Measurements from ENCODE around the gene TRABD2B. TPM values are rescaled to one million over a fixed set of nuclear protein-coding genes. Genes with fewer than 3 reads are reported as not detected.

Gene TRABD2B
- total and polyA plus RNA-seq, 2 of the 13 experiments (the other 11 are each of a cell fraction or from before 2014, with no cell fraction given) = 0.04 TPM; not detected in 1

- 55% methylated on average over 2 of the region's 2 CpGs for WGBS (ENCODE audit: low lambda C conversion rate)
- FAIRE-seq = no peak
These were observed 25.6 kb downstream of the TRABD2B start for GRCh38 chr1:47971385-47972160.

More at GRCh38 chr1:47971385-47972160, 25.6 kb downstream of the TRABD2B start:
- H2AFZ ChIP-seq (ENCODE audit: low read length) = no peak overlapping the region
- H3K36me3 ChIP-seq (replicated peaks in 1 of 2; ENCODE audit: control insufficient read depth in 1 of 2, insufficient read depth in 2 of 2, low read length in 2 of 2) = no peaks in the 10 kb centered on the region
- H4K20me1 ChIP-seq (ENCODE audit: insufficient read depth, low read length) = no peaks in the 10 kb centered on the region
- TF ChIP-seq ARID3A (IDR thresholded peaks at IDR 0.05; ENCODE audit: low read depth, low read length) (no peak), ZNF781 (CRISPR knock-in tag; IDR thresholded peaks at IDR 0.05; ENCODE audit: borderline replicate concordance, not compliant biosample characterization) (no peak), ATM (IDR thresholded peaks at IDR 0.05; ENCODE audit: borderline replicate concordance) (no peak), ELF4 (CRISPR knock-in tag; IDR thresholded peaks at IDR 0.05; ENCODE audit: borderline replicate concordance) (no peak), SRY (CRISPR knock-in tag; IDR thresholded peaks at IDR 0.05) (no peak), IKZF1 (IDR thresholded peaks at IDR 0.05) (no peak), CEBPG (CRISPR knock-in tag; IDR thresholded peaks at IDR 0.05) (no peak), KDM5A (IDR thresholded peaks at IDR 0.05; ENCODE audit: borderline replicate concordance, low read length) (no peak)
- H3K4me3 ChIP-seq (replicated peaks in 1 of 3; ENCODE audit: insufficient read depth in 1 of 3, low read depth in 2 of 3, low read length in 3 of 3) = no peak overlapping the region
- no peaks in the 10 kb centered on the region for H3K9me3 ChIP-seq (ENCODE audit: low read length)
- POLR2A ChIA-PET = no interaction called here
- intact Hi-C loops (cut with micrococcal nuclease; ENCODE audit: unreplicated experiment) (no loop called here), in situ Hi-C loops (cut with HindIII; ENCODE audit: extremely low pct_ligation_motif_present, low pct_unique_long_range_greater_than_20kb) (no loop called here)
- no peak for DNase-seq (ENCODE audit: low spot score)
- no peaks in the 10 kb centered on the region for H3K79me2 ChIP-seq (ENCODE audit: insufficient read depth, low read length)
- H3K27ac ChIP-seq (ENCODE audit: extremely low read length, insufficient read depth, low read length) = no peak overlapping the region
- CTCF ChIA-PET (ENCODE audit: low intra/inter-chr PET ratio, low total read pairs) = no interaction called here
- H3K4me2 ChIP-seq (ENCODE audit: low read depth, low read length) = no peak overlapping the region
- no peaks in the 10 kb centered on the region; a peak in 1 of 5 replicates for H3K27me3 ChIP-seq (ENCODE audit: control insufficient read depth in 1 of 2, insufficient read depth in 2 of 2, low read length in 2 of 2)
- H3K4me1 ChIP-seq (ENCODE audit: insufficient read depth, low read length) = 0 out of 2 replicates have a peak, but pooled peaks cover 7% of the 10 kb centered on the region
- no peak for ATAC-seq
- BruUV-seq (replicated peaks) = no TSS peak
- no peak overlapping the region for H3K9ac ChIP-seq (ENCODE audit: insufficient read depth, low read depth, low read length)
